Measurements from ENCODE around the gene TMEM63C. TPM values are rescaled to one million over a fixed set of nuclear protein-coding genes. Genes with fewer than 3 reads are reported as not detected.
A peak's percentile ranks its signal among the peaks of the same experiment; 100 is the strongest.

TMEM63C gene
- total RNA-seq, 4 donors from 2014 or later = 0.98 to 1.9 TPM; not detected in 2

GRCh38 chr14:77139540-77140358 is 41.8 kb upstream of the TMEM63C start:
- Histone ChIP-seq H3K4me1 (peaks cover 0 to 14% of the 10 kb centered on the region in 2 donors), H3K36me3 (no peaks in the 10 kb centered on the region), H3K4me3 (no peak overlapping the region), H3K27me3 (peaks cover 0 to 35% of the 10 kb centered on the region in 2 donors), H3K27ac (no peak overlapping the region), H3K9me3 (no peaks in the 10 kb centered on the region)
- no peak for DNase-seq
- intact Hi-C loops (cut with DNase I; ENCODE audit: low total_unique reads) = no loop called here
- no peak for TF ChIP-seq POLR2A (IDR thresholded peaks at IDR 0.05)

GRCh38 chr14:77140359-77141213 is 41.0 kb upstream of the TMEM63C start:
- Histone ChIP-seq H3K27ac (no peak overlapping the region), H3K4me3 (peak overlapping the region in 1 of 2 donors; percentile 20), H3K4me1 (peaks cover 0 to 14% of the 10 kb centered on the region in 2 donors), H3K9me3 (no peaks in the 10 kb centered on the region), H3K27me3 (peaks cover 0 to 40% of the 10 kb centered on the region in 2 donors), H3K36me3 (no peaks in the 10 kb centered on the region)
- TF ChIP-seq POLR2A (IDR thresholded peaks at IDR 0.05) (no peak), CTCF (IDR thresholded peaks at IDR 0.05) (no peak)
- DNase-seq = no peak
- intact Hi-C loops (cut with DNase I; ENCODE audit: low total_unique reads) = no loop called here

- intact Hi-C loops (cut with DNase I; ENCODE audit: low total_unique reads) = no loop called here
- H3K27me3 ChIP-seq = peaks cover 0 to 41% of the 10 kb centered on the region in 2 donors
- no peak within 1 kb of the TSS for H3K27ac ChIP-seq
These were observed 40.2 kb upstream of the TMEM63C start, which contains the start of gene ZDHHC22 for GRCh38 chr14:77141214-77142004. Gene ZDHHC22 (minus strand): TSS chr14:77141791. CDS start chr14:77139738, 2,053 bp downstream.

GRCh38 chr14:77142005-77142800 is 39.4 kb upstream of the TMEM63C start:
- no peak overlapping the region for H3K4me3 ChIP-seq
- H3K36me3 ChIP-seq = no peaks in the 10 kb centered on the region
- H3K27me3 ChIP-seq = peaks cover 0 to 41% of the 10 kb centered on the region in 2 donors
- H3K27ac ChIP-seq = no peak overlapping the region
- peaks cover 0 to 14% of the 10 kb centered on the region in 2 donors for H3K4me1 ChIP-seq
- H3K9me3 ChIP-seq = no peaks in the 10 kb centered on the region
- DNase-seq = no peak
- TF ChIP-seq POLR2A (IDR thresholded peaks at IDR 0.05) (no peak), CTCF (IDR thresholded peaks at IDR 0.05) (no peak)
- intact Hi-C loops (cut with DNase I; ENCODE audit: low total_unique reads) = no loop called here

More at GRCh38 chr14:77141214-77142004, 40.2 kb upstream of the TMEM63C start, which contains the start of gene ZDHHC22:
- Histone ChIP-seq H3K9me3 (no peaks in the 10 kb centered on the region), H3K36me3 (no peaks in the 10 kb centered on the region), H3K4me1 (peaks cover 0 to 14% of the 10 kb centered on the region in 2 donors), H3K4me3 (peak within 1 kb of the TSS; percentile 6 to 20)
- DNase-seq = no peak
- TF ChIP-seq POLR2A (IDR thresholded peaks at IDR 0.05) = no peak
- peak in 2 of 4 experiments; percentile 21 to 24 for TF ChIP-seq CTCF (IDR thresholded peaks at IDR 0.05)
